ENCODE measurements around the gene GBGT1.

Gene GBGT1

GRCh38 chr9:133201424-133202144, 37.9 kb upstream of the GBGT1 start:
- no peak overlapping the region for H3K4me3 ChIP-seq (ENCODE audit: low read depth, low read length)
- no peak for DNase-seq (ENCODE audit: low read depth)
- TF ChIP-seq CTCF (conservative IDR thresholded peaks at IDR 0.05; ENCODE audit: low read depth, low read length): no peak

GRCh38 chr9:133200631-133201030, 36.9 kb upstream of the GBGT1 start:
- TF ChIP-seq CTCF (conservative IDR thresholded peaks at IDR 0.05; ENCODE audit: low read depth, low read length): no peak
- no peak for DNase-seq (ENCODE audit: low read depth)
- no peak overlapping the region for H3K4me3 ChIP-seq (ENCODE audit: low read depth, low read length)

- DNase-seq (ENCODE audit: low read depth): no peak
Observed at GRCh38 chr9:133199648-133200321, 36.1 kb upstream of the GBGT1 start.

GRCh38 chr9:133195029-133195428, 31.3 kb upstream of the GBGT1 start:
- DNase-seq (ENCODE audit: low read depth): no peak
- H3K4me3 ChIP-seq (ENCODE audit: low read depth, low read length): no peak overlapping the region
- TF ChIP-seq CTCF (conservative IDR thresholded peaks at IDR 0.05; ENCODE audit: low read depth, low read length): no peak

More at GRCh38 chr9:133199648-133200321, 36.1 kb upstream of the GBGT1 start:
- TF ChIP-seq CTCF (conservative IDR thresholded peaks at IDR 0.05; ENCODE audit: low read depth, low read length): no peak
- no peak overlapping the region for H3K4me3 ChIP-seq (ENCODE audit: low read depth, low read length)

GRCh38 chr9:133194597-133194996, 30.9 kb upstream of the GBGT1 start:
- no peak for TF ChIP-seq CTCF (conservative IDR thresholded peaks at IDR 0.05; ENCODE audit: low read depth, low read length)
- H3K4me3 ChIP-seq (ENCODE audit: low read depth, low read length): no peak overlapping the region
- DNase-seq (ENCODE audit: low read depth): no peak

- no peak for TF ChIP-seq CTCF (conservative IDR thresholded peaks at IDR 0.05; ENCODE audit: low read depth, low read length)
- DNase-seq (ENCODE audit: low read depth): no peak
- no peak overlapping the region for H3K4me3 ChIP-seq (ENCODE audit: low read depth, low read length)
Observed at GRCh38 chr9:133191989-133192388, 28.3 kb upstream of the GBGT1 start.

- no peak overlapping the region for H3K4me3 ChIP-seq (ENCODE audit: low read depth, low read length)
- DNase-seq (ENCODE audit: low read depth): no peak
- TF ChIP-seq CTCF (conservative IDR thresholded peaks at IDR 0.05; ENCODE audit: low read depth, low read length): no peak
Observed at GRCh38 chr9:133189826-133190225, 26.1 kb upstream of the GBGT1 start.

Data from choroid plexus epithelial cell (primary cell).